Stimulated activated effector memory CD8-positive, alpha-beta T cell treated with anti-CD3 and anti-CD28 coated beads, Interleukin-12 subunit alpha, Interleukin-12 subunit beta, amount 100 ng/mL, for 72 hours (primary cell): Measurements from ENCODE around the gene DKK3.

Source experiments
- ATAC-seq: fragments of 150-1000 bp; cut with Tn5 transposase; 2 replicates; pipeline ENCODE4 v1.10.0; 2021
- DNase-seq, 2 donors: peaks; one replicate each; pipeline ENCODE4 v3.0.0; 2021 to 2022; ENCODE audit warnings: low spot score in 2 of 2
- H3K27ac Mint-ChIP-seq: one replicate; pipeline ENCODE4 v1.8.0; 2022; ENCODE audit warnings: mild to moderate bottlenecking, mixed read lengths
- H3K36me3 Mint-ChIP-seq: one replicate; pipeline ENCODE4 v1.8.0; 2022; ENCODE audit warnings: mild to moderate bottlenecking, mixed read lengths
- H3K4me1 Mint-ChIP-seq: one replicate; pipeline ENCODE4 v1.8.0; 2022; ENCODE audit warnings: mixed read lengths
- H3K4me3 Mint-ChIP-seq: one replicate; pipeline ENCODE4 v1.8.0; 2022; ENCODE audit warnings: mild to moderate bottlenecking, mixed read lengths
- H3K9me3 Mint-ChIP-seq: one replicate; pipeline ENCODE4 v1.8.0; 2022; ENCODE audit warnings: mixed read lengths

The DKK3 gene

GRCh38 chr11:11984563-11984962 lies 23.9 kb downstream of the DKK3 start:
- ATAC-seq (no peak), DNase-seq (no peak)
- no peaks in the 10 kb centered on the region for H3K9me3 Mint-ChIP-seq
- peaks cover 17% of the 10 kb centered on the region for H3K4me1 Mint-ChIP-seq
- H3K4me3 Mint-ChIP-seq, result no peak overlapping the region
- no peaks in the 10 kb centered on the region for H3K36me3 Mint-ChIP-seq
- no peak overlapping the region for H3K27ac Mint-ChIP-seq

GRCh38 chr11:11983427-11983826 lies 25.0 kb downstream of the DKK3 start:
- no peak for DNase-seq
- no peak for ATAC-seq
- Mint-ChIP-seq H3K9me3 (no peaks in the 10 kb centered on the region), H3K4me1 (peaks cover 13% of the 10 kb centered on the region), H3K36me3 (no peaks in the 10 kb centered on the region), H3K4me3 (no peak overlapping the region), H3K27ac (no peak overlapping the region)

GRCh38 chr11:11982975-11983374 lies 25.5 kb downstream of the DKK3 start:
- Mint-ChIP-seq H3K36me3 (no peaks in the 10 kb centered on the region), H3K27ac (no peak overlapping the region), H3K4me1 (peaks cover 9% of the 10 kb centered on the region), H3K9me3 (no peaks in the 10 kb centered on the region), H3K4me3 (no peak overlapping the region)
- DNase-seq (no peak), ATAC-seq (no peak)

GRCh38 chr11:11982461-11982860 lies 26.0 kb downstream of the DKK3 start:
- Mint-ChIP-seq H3K4me3 (no peak overlapping the region), H3K36me3 (no peaks in the 10 kb centered on the region), H3K27ac (no peak overlapping the region), H3K4me1 (peaks cover 4% of the 10 kb centered on the region), H3K9me3 (no peaks in the 10 kb centered on the region)
- ATAC-seq, result no peak
- DNase-seq, result no peak

GRCh38 chr11:11981840-11982239 lies 26.6 kb downstream of the DKK3 start:
- no peak overlapping the region for H3K4me3 Mint-ChIP-seq
- H3K4me1 Mint-ChIP-seq, result no peaks in the 10 kb centered on the region
- ATAC-seq (no peak), DNase-seq (no peak)
- H3K27ac Mint-ChIP-seq, result no peak overlapping the region
- no peaks in the 10 kb centered on the region for H3K36me3 Mint-ChIP-seq
- no peaks in the 10 kb centered on the region for H3K9me3 Mint-ChIP-seq

- no peak overlapping the region for H3K4me3 Mint-ChIP-seq
- no peaks in the 10 kb centered on the region for H3K9me3 Mint-ChIP-seq
- ATAC-seq (no peak), DNase-seq (no peak)
- H3K27ac Mint-ChIP-seq, result no peak overlapping the region
- no peaks in the 10 kb centered on the region for H3K36me3 Mint-ChIP-seq
- peaks cover under 1% of the 10 kb centered on the region for H3K4me1 Mint-ChIP-seq
Measured at GRCh38 chr11:11981364-11981763, 27.1 kb downstream of the DKK3 start.

- DNase-seq (no peak), ATAC-seq (no peak)
- no peaks in the 10 kb centered on the region for H3K36me3 Mint-ChIP-seq
- no peaks in the 10 kb centered on the region for H3K9me3 Mint-ChIP-seq
- no peak overlapping the region for H3K4me3 Mint-ChIP-seq
- H3K4me1 Mint-ChIP-seq, result peaks cover 5% of the 10 kb centered on the region
- no peak overlapping the region for H3K27ac Mint-ChIP-seq
Measured at GRCh38 chr11:11980841-11981308, 27.6 kb downstream of the DKK3 start.

- no peak overlapping the region for H3K4me3 Mint-ChIP-seq
- peaks cover 11% of the 10 kb centered on the region for H3K4me1 Mint-ChIP-seq
- ATAC-seq (no peak), DNase-seq (no peak)
- H3K9me3 Mint-ChIP-seq, result no peaks in the 10 kb centered on the region
- no peaks in the 10 kb centered on the region for H3K36me3 Mint-ChIP-seq
- no peak overlapping the region for H3K27ac Mint-ChIP-seq
Measured at GRCh38 chr11:11980200-11980599, 28.2 kb downstream of the DKK3 start.

- ATAC-seq, result no peak
- Mint-ChIP-seq H3K9me3 (no peaks in the 10 kb centered on the region), H3K4me1 (peaks cover 16% of the 10 kb centered on the region), H3K27ac (no peak overlapping the region), H3K4me3 (no peak overlapping the region), H3K36me3 (no peaks in the 10 kb centered on the region)
- DNase-seq, result no peak
Measured at GRCh38 chr11:11979488-11980117, 28.8 kb downstream of the DKK3 start.

- ATAC-seq (no peak), DNase-seq (no peak)
- Mint-ChIP-seq H3K27ac (peak overlapping the region; percentile 11), H3K4me1 (peaks cover 16% of the 10 kb centered on the region), H3K9me3 (no peaks in the 10 kb centered on the region), H3K4me3 (no peak overlapping the region), H3K36me3 (no peaks in the 10 kb centered on the region)
Measured at GRCh38 chr11:11978792-11979487, 29.5 kb downstream of the DKK3 start.

- Mint-ChIP-seq H3K4me1 (peaks cover 16% of the 10 kb centered on the region), H3K36me3 (no peaks in the 10 kb centered on the region), H3K4me3 (no peak overlapping the region), H3K27ac (peak overlapping the region; percentile 11), H3K9me3 (no peaks in the 10 kb centered on the region)
- ATAC-seq, result no peak
- DNase-seq, result no peak
Measured at GRCh38 chr11:11978098-11978637, 30.3 kb downstream of the DKK3 start.

- ATAC-seq (no peak), DNase-seq (no peak)
- H3K9me3 Mint-ChIP-seq, result no peaks in the 10 kb centered on the region
- no peak overlapping the region for H3K4me3 Mint-ChIP-seq
- peak overlapping the region; percentile 81 for H3K27ac Mint-ChIP-seq
- peaks cover 16% of the 10 kb centered on the region for H3K4me1 Mint-ChIP-seq
- H3K36me3 Mint-ChIP-seq, result no peaks in the 10 kb centered on the region
Measured at GRCh38 chr11:11977206-11977938, 31.1 kb downstream of the DKK3 start.

GRCh38 chr11:11976481-11977127 lies 31.8 kb downstream of the DKK3 start:
- Mint-ChIP-seq H3K36me3 (no peaks in the 10 kb centered on the region), H3K4me3 (no peak overlapping the region), H3K4me1 (peaks cover 16% of the 10 kb centered on the region), H3K9me3 (no peaks in the 10 kb centered on the region), H3K27ac (peak overlapping the region; percentile 81)
- ATAC-seq (no peak), DNase-seq (no peak)

- ATAC-seq (no peak), DNase-seq (no peak)
Measured at GRCh38 chr11:11975201-11976092, 33.0 kb downstream of the DKK3 start.

More at GRCh38 chr11:11975201-11976092, 33.0 kb downstream of the DKK3 start:
- Mint-ChIP-seq H3K4me1 (peaks cover 16% of the 10 kb centered on the region), H3K27ac (peak overlapping the region; percentile 14), H3K36me3 (no peaks in the 10 kb centered on the region), H3K4me3 (no peak overlapping the region), H3K9me3 (no peaks in the 10 kb centered on the region)
